ENCODE data around the gene ABCA10.
"Not testable (repeated sequence)": the region's sequence is repeated elsewhere in the genome, so short reads cannot be mapped to it uniquely, and the experiment has no call there.

The ABCA10 gene

GRCh38 chr17:69208640-69209039 is 20.0 kb downstream of the ABCA10 start:
- no peak overlapping the region for H3K27ac Mint-ChIP-seq

GRCh38 chr17:69207151-69207550 is 21.5 kb downstream of the ABCA10 start:
- peaks cover 4% of the 10 kb centered on the region for H3K27me3 Mint-ChIP-seq (ENCODE audit: low read depth)
- H3K4me3 Mint-ChIP-seq: no peak overlapping the region
- H3K27ac Mint-ChIP-seq: no peak overlapping the region
- peaks cover 5% of the 10 kb centered on the region for H3K4me1 Mint-ChIP-seq (ENCODE audit: low read depth)
- no peaks in the 10 kb centered on the region for H3K36me3 Mint-ChIP-seq (ENCODE audit: low read depth)
- H3K9me3 Mint-ChIP-seq: no peaks in the 10 kb centered on the region

More at GRCh38 chr17:69208640-69209039, 20.0 kb downstream of the ABCA10 start:
- H3K9me3 Mint-ChIP-seq: no peaks in the 10 kb centered on the region
- peaks cover 4% of the 10 kb centered on the region for H3K27me3 Mint-ChIP-seq (ENCODE audit: low read depth)
- no peak overlapping the region for H3K4me3 Mint-ChIP-seq
- H3K36me3 Mint-ChIP-seq (ENCODE audit: low read depth): no peaks in the 10 kb centered on the region
- H3K4me1 Mint-ChIP-seq (ENCODE audit: low read depth): peaks cover 5% of the 10 kb centered on the region

GRCh38 chr17:69198238-69198637 is 30.4 kb downstream of the ABCA10 start:
- Mint-ChIP-seq H3K4me1 (ENCODE audit: low read depth) (no peaks in the 10 kb centered on the region), H3K27ac (no peak overlapping the region), H3K4me3 (no peak overlapping the region), H3K9me3 (no peaks in the 10 kb centered on the region), H3K27me3 (ENCODE audit: low read depth) (no peaks in the 10 kb centered on the region), H3K36me3 (ENCODE audit: low read depth) (no peaks in the 10 kb centered on the region)

GRCh38 chr17:69196105-69196653 is 32.4 kb downstream of the ABCA10 start:
- H3K27me3 Mint-ChIP-seq (ENCODE audit: low read depth); H3K27ac Mint-ChIP-seq; H3K4me1 Mint-ChIP-seq (ENCODE audit: low read depth); H3K36me3 Mint-ChIP-seq (ENCODE audit: low read depth); H3K9me3 Mint-ChIP-seq; H3K4me3 Mint-ChIP-seq: not testable (repeated sequence)

GRCh38 chr17:69192754-69193153 is 35.9 kb downstream of the ABCA10 start:
- Mint-ChIP-seq H3K27ac (no peak overlapping the region), H3K36me3 (ENCODE audit: low read depth) (no peaks in the 10 kb centered on the region), H3K4me3 (no peak overlapping the region), H3K9me3 (no peaks in the 10 kb centered on the region), H3K27me3 (ENCODE audit: low read depth) (no peaks in the 10 kb centered on the region), H3K4me1 (ENCODE audit: low read depth) (no peaks in the 10 kb centered on the region)

GRCh38 chr17:69188796-69189195 is 39.8 kb downstream of the ABCA10 start:
- Mint-ChIP-seq H3K27ac (no peak overlapping the region), H3K36me3 (ENCODE audit: low read depth) (no peaks in the 10 kb centered on the region), H3K9me3 (no peaks in the 10 kb centered on the region), H3K4me3 (no peak overlapping the region), H3K27me3 (ENCODE audit: low read depth) (no peaks in the 10 kb centered on the region), H3K4me1 (ENCODE audit: low read depth) (no peaks in the 10 kb centered on the region)

GRCh38 chr17:69188064-69188463 is 40.6 kb downstream of the ABCA10 start:
- Mint-ChIP-seq H3K4me3 (no peak overlapping the region), H3K9me3 (no peaks in the 10 kb centered on the region), H3K36me3 (ENCODE audit: low read depth) (no peaks in the 10 kb centered on the region), H3K27ac (no peak overlapping the region), H3K27me3 (ENCODE audit: low read depth) (no peaks in the 10 kb centered on the region), H3K4me1 (ENCODE audit: low read depth) (no peaks in the 10 kb centered on the region)

- H3K27ac Mint-ChIP-seq: no peak overlapping the region
- no peaks in the 10 kb centered on the region for H3K36me3 Mint-ChIP-seq (ENCODE audit: low read depth)
- H3K4me3 Mint-ChIP-seq: no peak overlapping the region
- H3K27me3 Mint-ChIP-seq (ENCODE audit: low read depth): no peaks in the 10 kb centered on the region
- H3K4me1 Mint-ChIP-seq (ENCODE audit: low read depth): no peaks in the 10 kb centered on the region
- H3K9me3 Mint-ChIP-seq: no peaks in the 10 kb centered on the region
These were observed 41.3 kb downstream of the ABCA10 start for GRCh38 chr17:69187294-69187693.

GRCh38 chr17:69179227-69179952 is 49.2 kb downstream of the ABCA10 start:
- Mint-ChIP-seq H3K27me3 (ENCODE audit: low read depth) (no peaks in the 10 kb centered on the region), H3K36me3 (ENCODE audit: low read depth) (no peaks in the 10 kb centered on the region), H3K9me3 (no peaks in the 10 kb centered on the region), H3K27ac (no peak overlapping the region), H3K4me3 (no peak overlapping the region), H3K4me1 (ENCODE audit: low read depth) (no peaks in the 10 kb centered on the region)

GRCh38 chr17:69176457-69176795 is 52.2 kb downstream of the ABCA10 start:
- Mint-ChIP-seq H3K4me3 (no peak overlapping the region), H3K27ac (no peak overlapping the region), H3K27me3 (ENCODE audit: low read depth) (no peaks in the 10 kb centered on the region), H3K36me3 (ENCODE audit: low read depth) (no peaks in the 10 kb centered on the region), H3K9me3 (no peaks in the 10 kb centered on the region), H3K4me1 (ENCODE audit: low read depth) (no peaks in the 10 kb centered on the region)

- no peak overlapping the region for H3K27ac Mint-ChIP-seq
- no peaks in the 10 kb centered on the region for H3K9me3 Mint-ChIP-seq
- no peak overlapping the region for H3K4me3 Mint-ChIP-seq
- no peaks in the 10 kb centered on the region for H3K27me3 Mint-ChIP-seq (ENCODE audit: low read depth)
- H3K4me1 Mint-ChIP-seq (ENCODE audit: low read depth): no peaks in the 10 kb centered on the region
- no peaks in the 10 kb centered on the region for H3K36me3 Mint-ChIP-seq (ENCODE audit: low read depth)
These were observed 52.8 kb downstream of the ABCA10 start for GRCh38 chr17:69175625-69176456.

- no peak overlapping the region for H3K27ac Mint-ChIP-seq
These were observed 53.4 kb downstream of the ABCA10 start for GRCh38 chr17:69175262-69175624.

GRCh38 chr17:69173118-69173517 is 55.5 kb downstream of the ABCA10 start:
- Mint-ChIP-seq H3K36me3 (ENCODE audit: low read depth) (no peaks in the 10 kb centered on the region), H3K9me3 (peaks cover 3% of the 10 kb centered on the region), H3K4me3 (no peak overlapping the region), H3K4me1 (ENCODE audit: low read depth) (no peaks in the 10 kb centered on the region), H3K27ac (no peak overlapping the region), H3K27me3 (ENCODE audit: low read depth) (no peaks in the 10 kb centered on the region)

More at GRCh38 chr17:69175262-69175624, 53.4 kb downstream of the ABCA10 start:
- no peak overlapping the region for H3K4me3 Mint-ChIP-seq
- H3K27me3 Mint-ChIP-seq (ENCODE audit: low read depth): no peaks in the 10 kb centered on the region
- H3K9me3 Mint-ChIP-seq: peaks cover 3% of the 10 kb centered on the region
- no peaks in the 10 kb centered on the region for H3K36me3 Mint-ChIP-seq (ENCODE audit: low read depth)
- H3K4me1 Mint-ChIP-seq (ENCODE audit: low read depth): no peaks in the 10 kb centered on the region

- Mint-ChIP-seq H3K27ac (no peak overlapping the region), H3K4me3 (no peak overlapping the region), H3K4me1 (ENCODE audit: low read depth) (no peaks in the 10 kb centered on the region), H3K36me3 (ENCODE audit: low read depth) (no peaks in the 10 kb centered on the region), H3K9me3 (peaks cover 3% of the 10 kb centered on the region), H3K27me3 (ENCODE audit: low read depth) (no peaks in the 10 kb centered on the region)
These were observed 58.2 kb downstream of the ABCA10 start for GRCh38 chr17:69170377-69170776.

GRCh38 chr17:69168642-69169041 is 60.0 kb downstream of the ABCA10 start:
- H3K4me3 Mint-ChIP-seq; H3K27ac Mint-ChIP-seq; H3K9me3 Mint-ChIP-seq; H3K36me3 Mint-ChIP-seq (ENCODE audit: low read depth); H3K4me1 Mint-ChIP-seq (ENCODE audit: low read depth); H3K27me3 Mint-ChIP-seq (ENCODE audit: low read depth): not testable (repeated sequence)

Data from T-helper 1 cell treated with Interleukin-12 subunit alpha and Interleukin-12 subunit beta and Interleukin-4 antibody, amounts not matched to agents 30 μg/mL and 1 μg/mL, for 36 hours (primary cell).